ENCODE measurements around the gene RSL1D1. TPM values are rescaled to one million over a fixed set of nuclear protein-coding genes. Genes with fewer than 3 reads are reported as not detected.

Gene RSL1D1
- total and polyA plus RNA-seq, 2 of the 8 experiments (the other 6 are each of a cell fraction or from before 2014, with no cell fraction given): 41.3 to 292 TPM

DNA sequence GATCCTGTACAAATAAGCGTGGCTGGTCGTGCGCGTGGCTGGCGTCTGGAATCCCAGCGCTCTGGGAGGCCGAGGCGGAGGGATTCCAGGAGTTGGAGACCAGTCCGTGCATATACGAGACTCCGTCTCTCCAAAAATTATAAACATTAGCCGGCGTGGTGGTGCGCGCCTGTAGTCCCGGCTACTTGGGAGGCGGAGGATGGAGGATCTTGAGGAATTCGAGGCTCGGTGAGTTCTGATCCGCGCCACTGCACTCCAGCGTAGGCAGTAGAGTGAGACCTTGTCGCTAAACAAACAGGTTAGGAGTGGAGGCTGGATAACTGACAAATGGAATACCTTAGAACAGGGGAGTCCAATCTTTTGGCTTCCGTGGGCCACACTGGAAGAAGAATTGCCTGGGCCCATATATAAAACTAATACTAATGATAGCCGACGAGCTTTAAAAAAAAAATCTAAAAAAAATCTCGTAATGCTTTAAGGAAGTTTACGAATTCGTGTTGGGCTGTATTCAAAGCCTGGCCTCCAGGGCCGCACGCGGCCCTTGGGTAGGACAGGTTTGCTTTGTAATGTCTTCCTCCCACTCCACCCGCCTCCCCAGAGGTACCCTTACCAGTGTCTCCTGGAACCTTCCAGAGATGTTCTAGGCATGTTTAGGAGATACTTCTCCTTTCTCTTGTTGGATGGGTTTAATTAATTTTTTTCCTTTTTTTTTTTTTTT is 909 bp upstream of the RSL1D1 start:
- H4K91ac ChIP-seq (replicated peaks; ENCODE audit: insufficient read length, low read length): no peak overlapping the region
- H3K56ac ChIP-seq (replicated peaks; ENCODE audit: insufficient read length, low read depth, low read length): no peak overlapping the region
- no peak overlapping the region for H4K5ac ChIP-seq (ENCODE audit: insufficient read length, low read depth, low read length)
- peak overlapping the region in 1 of 4 experiments; percentile 19; a peak in 1 of 7 replicates for H3K9ac ChIP-seq (replicated peaks in 1 of 4; ENCODE audit: extremely low read depth in 1 of 4, low read depth in 3 of 4, low read length in 3 of 4)
- ChIA-PET POLR2A (ENCODE audit: partially characterized antibody) (interaction anchor here (1.0 to 2.7 kb wide), 8 partner anchors 9 to 110 kb away, joined by 3 to 25 read pairs (median 6); partner anchors contain the start of gene TXNDC11), CTCF (ENCODE audit: partially characterized antibody) (interaction anchor here (1.1 kb wide), 1 partner anchor 14 kb away, joined by 4 read pairs; no protein-coding TSS in a partner anchor)
- H2BK20ac ChIP-seq (ENCODE audit: low read length): no peak overlapping the region
- H4K20me1 ChIP-seq (replicated peaks in 1 of 2; ENCODE audit: control insufficient read depth in 1 of 2, insufficient read depth in 2 of 2, low read length in 2 of 2): peaks cover 2 to 9% of the 10 kb centered on the region in 2 experiments
- H3K79me2 ChIP-seq (ENCODE audit: control insufficient read depth in 1 of 2, insufficient read depth in 2 of 2, low read length in 2 of 2): peaks cover 15 to 54% of the 10 kb centered on the region in 2 experiments
- FAIRE-seq (no peak), DNase-seq (ENCODE audit: low read depth in 1 of 2, low spot score in 2 of 2) (no peak)
- H3K4me1 ChIP-seq (replicated peaks in 1 of 4; ENCODE audit: control insufficient read depth in 3 of 4, insufficient read depth in 4 of 4, low read length in 3 of 4): peaks cover 0 to 4% (median 0%) of the 10 kb centered on the region in 4 experiments; a peak in 2 of 7 replicates
- no peak overlapping the region for H3K14ac ChIP-seq (ENCODE audit: insufficient read length)
- H3K9me3 ChIP-seq (ENCODE audit: insufficient read depth in 2 of 2, low read depth in 1 of 2, low read length in 1 of 2): no peaks in the 10 kb centered on the region
- WGBS, 2 experiments (ENCODE audit: extremely low coverage in 1 of 2, insufficient coverage in 1 of 2, insufficient read length in 1 of 2, insufficient replicate concordance in 2 of 2, low coverage in 1 of 2, low lambda C conversion rate in 2 of 2, missing lambda C conversion rate in 1 of 2): 70% methylated on average over 33 of the region's 33 CpGs; no CpG with 5 or more reads in 1 of the 2 experiments
- H2BK15ac ChIP-seq (ENCODE audit: low read length): no peak overlapping the region
- H3K18ac ChIP-seq (ENCODE audit: extremely low read depth, low read length): no peak overlapping the region
- H4K8ac ChIP-seq (ENCODE audit: extremely low read depth, insufficient read depth, low read length): peak overlapping the region; percentile 11; the same call in 1 of the 2 replicates
- H3K23ac ChIP-seq (ENCODE audit: insufficient read length): no peak overlapping the region
- peak overlapping the region; percentile 65 to 86 for H3K4me2 ChIP-seq (ENCODE audit: insufficient read depth in 1 of 2, low read depth in 2 of 2, low read length in 2 of 2)
- no peak overlapping the region for H3K4ac ChIP-seq (replicated peaks; ENCODE audit: insufficient read length, low read depth, low read length)
- H2AK5ac ChIP-seq (ENCODE audit: low read depth, low read length): no peak overlapping the region
- peak overlapping the region; percentile 89 to 100 (median 98) for H3K4me3 ChIP-seq (ENCODE audit: extremely low read depth in 1 of 4, insufficient read depth in 2 of 4, low read depth in 3 of 4, low read length in 4 of 4)
- no peak overlapping the region for H2BK5ac ChIP-seq (ENCODE audit: low read depth, low read length)
- H2BK120ac ChIP-seq (replicated peaks; ENCODE audit: low read depth, low read length): no peak overlapping the region
- no peak overlapping the region for H3K27ac ChIP-seq (ENCODE audit: low read depth, low read length)
- H3K79me1 ChIP-seq (ENCODE audit: low read depth, low read length): peaks cover 3% of the 10 kb centered on the region; the same call in 1 of the 2 replicates
- H2AFZ ChIP-seq (ENCODE audit: low read length): no peak overlapping the region
- no peak overlapping the region for H2BK12ac ChIP-seq (ENCODE audit: low read depth, low read length)
- H3K23me2 ChIP-seq (ENCODE audit: low read depth, low read length): peaks cover 5% of the 10 kb centered on the region; the same call in 1 of the 2 replicates
- H3K36me3 ChIP-seq (ENCODE audit: control insufficient read depth in 2 of 4, insufficient read depth in 4 of 4, low read length in 3 of 4): peaks cover 11 to 30% (median 15%) of the 10 kb centered on the region in 4 experiments
- H3K27me3 ChIP-seq (replicated peaks in 1 of 4; ENCODE audit: control insufficient read depth in 3 of 4, extremely low read depth in 1 of 4, insufficient read depth in 3 of 4, low read length in 3 of 4): no peaks in the 10 kb centered on the region
- TF ChIP-seq TAF1 (IDR thresholded peaks at IDR 0.05; ENCODE audit: low read depth, low read length) (no peak), EP300 (IDR thresholded peaks at IDR 0.05; ENCODE audit: borderline replicate concordance in 1 of 2, low read depth in 2 of 2, low read length in 2 of 2) (no peak), TEAD4 (IDR thresholded peaks at IDR 0.05; ENCODE audit: low read depth, low read length) (no peak), ATF3 (IDR thresholded peaks at IDR 0.05; ENCODE audit: insufficient read depth, low read depth, low read length) (no peak), POU5F1 (IDR thresholded peaks at IDR 0.05; ENCODE audit: low read depth, low read length) (no peak), SP2 (IDR thresholded peaks at IDR 0.05; ENCODE audit: low read length) (no peak), CTBP2 (IDR thresholded peaks at IDR 0.05; ENCODE audit: borderline replicate concordance, insufficient read depth, insufficient read length, low read length) (no peak), FOSL1 (IDR thresholded peaks at IDR 0.05; ENCODE audit: insufficient read depth, low read depth, low read length) (no peak)
- TF ChIP-seq, protein P1, sequence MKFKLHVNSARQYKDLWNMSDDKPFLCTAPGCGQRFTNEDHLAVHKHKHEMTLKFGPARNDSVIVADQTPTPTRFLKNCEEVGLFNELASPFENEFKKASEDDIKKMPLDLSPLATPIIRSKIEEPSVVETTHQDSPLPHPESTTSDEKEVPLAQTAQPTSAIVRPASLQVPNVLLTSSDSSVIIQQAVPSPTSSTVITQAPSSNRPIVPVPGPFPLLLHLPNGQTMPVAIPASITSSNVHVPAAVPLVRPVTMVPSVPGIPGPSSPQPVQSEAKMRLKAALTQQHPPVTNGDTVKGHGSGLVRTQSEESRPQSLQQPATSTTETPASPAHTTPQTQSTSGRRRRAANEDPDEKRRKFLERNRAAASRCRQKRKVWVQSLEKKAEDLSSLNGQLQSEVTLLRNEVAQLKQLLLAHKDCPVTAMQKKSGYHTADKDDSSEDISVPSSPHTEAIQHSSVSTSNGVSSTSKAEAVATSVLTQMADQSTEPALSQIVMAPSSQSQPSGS (IDR thresholded peaks at IDR 0.05; ENCODE audit: low read length): no peak

Measured in H1 (cell line).